ENCODE measurements around the gene ITGB1. TPM values are rescaled to one million over a fixed set of nuclear protein-coding genes. Genes with fewer than 3 reads are reported as not detected.

ITGB1 gene
- total and polyA plus RNA-seq, 9 of the 15 experiments (the other 6 are each of a cell fraction or from before 2014, with no cell fraction given), result 40.2 to 194 (median 155) TPM

- TF ChIP-seq REST (IDR thresholded peaks at IDR 0.05; ENCODE audit: borderline replicate concordance), result no peak
- TF ChIP-seq REST (CRISPR knock-in tag; IDR thresholded peaks at IDR 0.05; ENCODE audit: low read depth), result no peak
- no peak for TF ChIP-seq ZNF282 (CRISPR knock-in tag; IDR thresholded peaks at IDR 0.05)
- no peak for TF ChIP-seq SLC30A9 (CRISPR knock-in tag; IDR thresholded peaks at IDR 0.05)
- TF ChIP-seq ZNF507 (tag; conservative IDR thresholded peaks at IDR 0.05), result no peak
- TF ChIP-seq RFX7 (CRISPR knock-in tag; IDR thresholded peaks at IDR 0.05), result no peak
- no peak for TF ChIP-seq KLF16 (IDR thresholded peaks at IDR 0.05)
- TF ChIP-seq HINFP (tag; conservative IDR thresholded peaks at IDR 0.05; ENCODE audit: low read depth), result no peak
- TF ChIP-seq ESRRA (IDR thresholded peaks at IDR 0.05; ENCODE audit: borderline replicate concordance, low read depth), result peak; percentile 38; the same call in 1 of the 2 replicates
- no peak for TF ChIP-seq PCBP2 (IDR thresholded peaks at IDR 0.05; ENCODE audit: low read depth, low read length, poor library complexity, severe bottlenecking)
- no peak; the same call in 1 of the 2 replicates for TF ChIP-seq RFX5 (IDR thresholded peaks at IDR 0.05; ENCODE audit: low read depth, low read length)
- no peak for TF ChIP-seq NFATC3 (IDR thresholded peaks at IDR 0.05)
- no peak for TF ChIP-seq ZC3H11A (IDR thresholded peaks at IDR 0.05; ENCODE audit: low read depth, low read length)
- TF ChIP-seq ZNF274 (IDR thresholded peaks at IDR 0.05; ENCODE audit: borderline replicate concordance, low read depth, low read length), result no peak
- TF ChIP-seq SMAD4 (CRISPR knock-in tag; conservative IDR thresholded peaks at IDR 0.05), result peak; percentile 37
Observed at GRCh38 chr10:32971536-32972091, 13.6 kb upstream of the ITGB1 start (continued).
